OCI-LY1 (cell line): ENCODE data around the gene ASB8.

ENCODE experiments used
- H2AFZ ChIP-seq: fragments of 200-600 bp; sonication (generic), shearing (Covaris generic); 2 replicates; pipeline ENCODE4 v1.6.0; 2014; ENCODE audit warnings: antibody characterized with exemption, mild to moderate bottlenecking, low read length
- H3F3A ChIP-seq: fragments of 200-600 bp; sonication (generic), shearing (Covaris generic); 2 replicates; pipeline ENCODE4 v1.6.0; 2014; ENCODE audit warnings: mild to moderate bottlenecking, antibody characterized with exemption, low read length, moderate library complexity; ENCODE audit not compliant: insufficient read depth
- H3K27ac ChIP-seq: fragments of 200-600 bp; sonication (generic); 2 replicates; pipeline ENCODE4 v1.5.1; 2014; ENCODE audit warnings: low read length, mixed run types, mild to moderate bottlenecking, low read depth; ENCODE audit not compliant: poor library complexity, severe bottlenecking
- H3K27me3 ChIP-seq: fragments of 200-600 bp; sonication (generic); 2 replicates; pipeline ENCODE4 v1.6.0; 2014; ENCODE audit warnings: antibody characterized with exemption, mild to moderate bottlenecking, low read length, moderate library complexity; ENCODE audit not compliant: insufficient read depth
- H3K36me3 ChIP-seq: fragments of 200-600 bp; sonication (generic); 2 replicates; pipeline ENCODE4 v1.6.1; 2014; ENCODE audit warnings: mild to moderate bottlenecking, antibody characterized with exemption, low read length, moderate library complexity, mixed read lengths; ENCODE audit not compliant: insufficient read depth
- H3K4me1 ChIP-seq: fragments of 200-600 bp; sonication (generic); 2 replicates; pipeline ENCODE4 v1.5.1; 2014; ENCODE audit warnings: mild to moderate bottlenecking, low read length, moderate library complexity; ENCODE audit not compliant: insufficient read depth, severe bottlenecking
- H3K4me2 ChIP-seq: fragments of 200-600 bp; sonication (generic), shearing (Covaris generic); 2 replicates; pipeline ENCODE4 v1.6.1; 2014; ENCODE audit warnings: low read length
- H3K4me3 ChIP-seq: fragments of 200-600 bp; sonication (generic); 2 replicates; pipeline ENCODE4 v1.5.1; 2014; ENCODE audit warnings: low read length, low read depth, mild to moderate bottlenecking, mixed read lengths; ENCODE audit not compliant: poor library complexity, severe bottlenecking
- H3K79me2 ChIP-seq: fragments of 200-600 bp; shearing (Covaris generic); 2 replicates; pipeline ENCODE4 v1.6.1; 2016; ENCODE audit warnings: mixed run types, low read length, mixed read lengths; ENCODE audit not compliant: insufficient read depth
- H3K9ac ChIP-seq: fragments of 200-600 bp; sonication (generic), shearing (Covaris generic); 2 replicates; pipeline ENCODE4 v1.6.1; 2014; ENCODE audit warnings: mild to moderate bottlenecking, low read length, mixed read lengths
- H3K9me2 ChIP-seq: fragments of 200-600 bp; sonication (generic), shearing (Covaris generic); 2 replicates; pipeline ENCODE4 v1.6.1; 2014; ENCODE audit warnings: low read depth, mild to moderate bottlenecking, low read length, mixed read lengths
- H3K9me3 ChIP-seq: fragments of 200-600 bp; shearing (Covaris generic); 2 replicates; pipeline ENCODE4 v1.6.1; 2014; ENCODE audit warnings: low read length, mixed read lengths
- H4K20me1 ChIP-seq: fragments of 200-600 bp; sonication (generic), shearing (Covaris generic); 2 replicates; pipeline ENCODE4 v1.6.0; 2016; ENCODE audit warnings: mild to moderate bottlenecking, low read length; ENCODE audit not compliant: insufficient read depth
- EZH2 ChIP-seq: fragments of 200-600 bp; sonication (generic), shearing (Covaris generic); IDR thresholded peaks from 2 replicates; pipeline ENCODE4 v1.8.0; 2017; ENCODE audit warnings: borderline replicate concordance, mixed run types, mild to moderate bottlenecking, antibody characterized with exemption, low read length, moderate library complexity, mixed read lengths
- TF ChIP-seq, protein P1 (sequence below): fragments of 200-600 bp; sonication (generic), shearing (Covaris generic); IDR thresholded peaks from 2 replicates; pipeline ENCODE4 v1.5.1; 2017; ENCODE audit warnings: mild to moderate bottlenecking, antibody characterized with exemption, low read length, moderate library complexity, mixed read lengths

The ASB8 gene

DNA sequence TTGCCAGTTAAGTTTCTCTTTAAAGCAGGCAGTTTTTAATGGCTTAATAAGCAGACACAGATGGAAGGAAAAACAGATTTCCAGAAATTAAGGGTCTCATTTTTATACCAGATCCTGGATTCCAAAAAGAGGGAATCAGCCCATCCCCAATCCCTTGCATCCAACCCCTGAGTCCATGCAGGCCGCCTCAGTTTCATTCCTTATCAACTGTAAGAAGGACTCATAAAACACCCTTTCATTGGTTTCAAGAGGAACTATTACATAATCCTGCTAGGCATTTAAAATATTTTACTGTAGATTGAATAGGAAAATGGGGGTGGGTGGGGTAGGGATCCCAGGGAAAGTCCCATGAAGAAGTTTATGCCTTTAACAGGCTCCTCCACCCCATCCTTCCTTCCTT lies 35.5 kb upstream of the ASB8 start:
- Histone ChIP-seq H3K4me3 (no peak overlapping the region), H3K27ac (no peak overlapping the region), H2AFZ (no peak overlapping the region), H3K4me1 (peaks cover 8% of the 10 kb centered on the region), H3F3A (no peaks in the 10 kb centered on the region), H3K36me3 (no peaks in the 10 kb centered on the region), H3K79me2 (no peaks in the 10 kb centered on the region), H3K9me3 (no peaks in the 10 kb centered on the region), H4K20me1 (no peaks in the 10 kb centered on the region), H3K27me3 (no peaks in the 10 kb centered on the region), H3K9me2 (no peaks in the 10 kb centered on the region), H3K4me2 (no peak overlapping the region), H3K9ac (no peak overlapping the region)
- TF ChIP-seq EZH2, result no peak
- TF ChIP-seq, protein P1, sequence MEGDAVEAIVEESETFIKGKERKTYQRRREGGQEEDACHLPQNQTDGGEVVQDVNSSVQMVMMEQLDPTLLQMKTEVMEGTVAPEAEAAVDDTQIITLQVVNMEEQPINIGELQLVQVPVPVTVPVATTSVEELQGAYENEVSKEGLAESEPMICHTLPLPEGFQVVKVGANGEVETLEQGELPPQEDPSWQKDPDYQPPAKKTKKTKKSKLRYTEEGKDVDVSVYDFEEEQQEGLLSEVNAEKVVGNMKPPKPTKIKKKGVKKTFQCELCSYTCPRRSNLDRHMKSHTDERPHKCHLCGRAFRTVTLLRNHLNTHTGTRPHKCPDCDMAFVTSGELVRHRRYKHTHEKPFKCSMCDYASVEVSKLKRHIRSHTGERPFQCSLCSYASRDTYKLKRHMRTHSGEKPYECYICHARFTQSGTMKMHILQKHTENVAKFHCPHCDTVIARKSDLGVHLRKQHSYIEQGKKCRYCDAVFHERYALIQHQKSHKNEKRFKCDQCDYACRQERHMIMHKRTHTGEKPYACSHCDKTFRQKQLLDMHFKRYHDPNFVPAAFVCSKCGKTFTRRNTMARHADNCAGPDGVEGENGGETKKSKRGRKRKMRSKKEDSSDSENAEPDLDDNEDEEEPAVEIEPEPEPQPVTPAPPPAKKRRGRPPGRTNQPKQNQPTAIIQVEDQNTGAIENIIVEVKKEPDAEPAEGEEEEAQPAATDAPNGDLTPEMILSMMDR, result no peak

DNA sequence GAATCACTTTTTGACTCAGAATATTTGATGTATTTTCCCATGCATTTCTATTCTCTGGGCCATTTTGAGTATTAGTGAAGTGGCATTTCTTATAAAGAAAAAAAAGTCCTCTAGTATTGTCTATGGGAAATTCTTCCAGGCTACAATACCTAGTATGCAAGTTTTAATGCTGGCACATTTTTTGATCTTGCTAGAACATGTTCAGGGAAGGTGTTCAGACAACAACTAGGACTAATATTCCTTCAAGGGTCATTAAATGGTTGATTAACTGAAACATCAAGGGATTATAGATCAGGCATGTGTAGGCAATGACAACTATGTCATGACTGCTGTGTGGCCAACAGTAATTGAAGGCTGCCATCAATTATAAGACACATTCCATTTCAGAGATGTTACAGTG lies 33.8 kb upstream of the ASB8 start:
- H3K9me3 ChIP-seq, result no peaks in the 10 kb centered on the region
- no peaks in the 10 kb centered on the region for H3K36me3 ChIP-seq
- H4K20me1 ChIP-seq, result no peaks in the 10 kb centered on the region
- no peaks in the 10 kb centered on the region for H3F3A ChIP-seq
- H3K4me3 ChIP-seq, result no peak overlapping the region
- no peaks in the 10 kb centered on the region for H3K27me3 ChIP-seq
- H3K27ac ChIP-seq, result no peak overlapping the region
- no peak overlapping the region for H2AFZ ChIP-seq
- H3K79me2 ChIP-seq, result no peaks in the 10 kb centered on the region
- no peaks in the 10 kb centered on the region for H3K4me1 ChIP-seq
- no peaks in the 10 kb centered on the region for H3K9me2 ChIP-seq
- H3K4me2 ChIP-seq, result no peak overlapping the region
- TF ChIP-seq, protein P1, result no peak
- TF ChIP-seq EZH2, result no peak
- H3K9ac ChIP-seq, result no peak overlapping the region

DNA sequence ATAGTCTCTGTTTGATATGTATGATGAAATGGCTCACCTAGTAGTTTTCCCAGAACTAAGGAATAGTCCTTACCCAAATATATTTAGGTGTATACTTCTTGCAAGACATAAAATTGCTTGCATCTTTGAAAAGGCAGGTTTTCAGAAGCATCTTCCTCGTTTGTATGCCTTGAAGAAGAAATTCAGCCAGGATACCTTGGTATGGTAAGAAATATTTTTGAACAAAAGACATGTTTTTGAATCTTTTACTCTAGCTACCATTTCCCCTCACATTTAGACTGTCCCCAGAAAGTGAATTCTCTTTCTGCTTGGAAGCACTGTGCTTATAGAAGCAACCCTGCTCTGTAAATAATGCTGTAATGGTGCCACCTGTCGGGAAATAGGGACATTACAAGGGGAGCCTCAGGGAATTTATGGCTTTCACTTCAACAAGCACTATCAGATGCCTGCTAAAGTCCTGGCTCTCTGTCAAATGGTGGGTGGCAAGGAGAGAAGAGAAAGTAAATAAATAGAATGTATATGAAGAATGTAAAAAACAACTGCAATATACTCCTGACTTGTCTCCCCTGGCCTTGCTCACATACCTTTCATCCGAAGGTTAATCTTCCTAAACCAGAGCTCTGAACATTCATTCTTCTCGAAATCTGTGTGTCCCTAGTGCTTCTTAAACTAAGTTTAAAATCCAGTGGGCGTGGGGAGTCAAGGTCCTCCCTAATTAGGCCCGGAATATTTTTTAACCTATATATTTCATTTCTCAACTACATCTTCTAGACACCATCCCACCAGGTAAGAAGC lies 32.2 kb upstream of the ASB8 start:
- Histone ChIP-seq H3K79me2 (no peaks in the 10 kb centered on the region), H3K4me3 (no peak overlapping the region), H3K27ac (no peak overlapping the region), H3K9ac (no peak overlapping the region), H3K9me2 (no peaks in the 10 kb centered on the region), H3K27me3 (no peaks in the 10 kb centered on the region), H4K20me1 (no peaks in the 10 kb centered on the region), H3K4me2 (no peak overlapping the region), H3K36me3 (no peaks in the 10 kb centered on the region), H3K9me3 (no peaks in the 10 kb centered on the region), H2AFZ (no peak overlapping the region), H3F3A (no peaks in the 10 kb centered on the region), H3K4me1 (no peaks in the 10 kb centered on the region)
- TF ChIP-seq, protein P1, result peak; percentile 84
- TF ChIP-seq EZH2, result no peak
